ENCODE measurements around the gene TSPO2. TPM values are rescaled to one million over a fixed set of nuclear protein-coding genes. Genes with fewer than 3 reads are reported as not detected.
"Not testable (repeated sequence)": the region's sequence is repeated elsewhere in the genome, so short reads cannot be mapped to it uniquely, and the experiment has no call there.

Gene TSPO2
- total and polyA plus RNA-seq, 9 donors: not detected

- 92 to 94% (median 94%) methylated on average over 5 of the region's 5 CpGs for WGBS, 3 donors
These were observed 28.7 kb upstream of the TSPO2 start for GRCh38 chr6:41013466-41014153.

DNA sequence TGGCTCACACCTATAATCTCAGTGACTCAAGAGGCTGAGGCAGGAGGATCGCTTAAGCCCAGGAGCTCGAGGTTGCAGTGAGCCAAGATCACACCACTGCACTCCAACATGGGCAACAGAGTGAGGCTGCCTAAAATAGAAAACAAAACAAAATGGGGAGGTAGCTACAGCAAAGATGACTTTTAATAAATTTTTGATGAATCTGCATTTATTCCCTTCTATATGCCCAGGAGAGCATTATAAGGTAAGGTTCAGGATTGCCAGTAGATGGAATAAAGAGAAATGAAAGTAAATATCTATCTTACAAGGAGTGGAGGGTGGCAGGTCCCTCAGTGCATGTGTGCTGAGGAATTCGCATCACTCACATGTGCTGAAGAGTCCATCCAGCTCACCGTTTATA lies 27.5 kb upstream of the TSPO2 start:
- intact Hi-C loops (cut with DNase I): loop anchor here in 1 of 4 donors (5.0 kb wide), 1 partner anchor 43 kb away; no protein-coding TSS in a partner anchor
- Histone ChIP-seq H3K27ac (no peak overlapping the region), H3K9me3 (no peaks in the 10 kb centered on the region), H3K27me3 (no peaks in the 10 kb centered on the region), H3K36me3 (no peaks in the 10 kb centered on the region), H3K4me3 (no peak overlapping the region), H3K4me1 (ENCODE audit: insufficient read depth) (no peaks in the 10 kb centered on the region)
- no peak for DNase-seq
- TF ChIP-seq EP300 (IDR thresholded peaks at IDR 0.05): no peak
- no peak for TF ChIP-seq CTCF (IDR thresholded peaks at IDR 0.05)
- no peak for TF ChIP-seq POLR2A (IDR thresholded peaks at IDR 0.05)
- 90 to 91% (median 90%) methylated on average over 4 of the region's 4 CpGs for WGBS, 3 donors

More at GRCh38 chr6:41013466-41014153, 28.7 kb upstream of the TSPO2 start:
- no peak for TF ChIP-seq EP300 (IDR thresholded peaks at IDR 0.05)
- no peak for TF ChIP-seq CTCF (IDR thresholded peaks at IDR 0.05)
- no peak for TF ChIP-seq POLR2A (IDR thresholded peaks at IDR 0.05)
- no peak for DNase-seq
- intact Hi-C loops (cut with DNase I): loop anchor here in 1 of 4 donors (5.0 kb wide), 1 partner anchor 44 kb away; no protein-coding TSS in a partner anchor
- Histone ChIP-seq H3K4me1 (ENCODE audit: insufficient read depth) (no peaks in the 10 kb centered on the region), H3K27ac (no peak overlapping the region), H3K36me3 (no peaks in the 10 kb centered on the region), H3K27me3 (no peaks in the 10 kb centered on the region), H3K4me3 (no peak overlapping the region), H3K9me3 (no peaks in the 10 kb centered on the region)

- 95 to 97% (median 96%) methylated on average over 5 of the region's 5 CpGs for WGBS, 3 donors
- H3K27me3 ChIP-seq: not testable (repeated sequence)
These were observed 26.4 kb upstream of the TSPO2 start for GRCh38 chr6:41015860-41016259.

DNA sequence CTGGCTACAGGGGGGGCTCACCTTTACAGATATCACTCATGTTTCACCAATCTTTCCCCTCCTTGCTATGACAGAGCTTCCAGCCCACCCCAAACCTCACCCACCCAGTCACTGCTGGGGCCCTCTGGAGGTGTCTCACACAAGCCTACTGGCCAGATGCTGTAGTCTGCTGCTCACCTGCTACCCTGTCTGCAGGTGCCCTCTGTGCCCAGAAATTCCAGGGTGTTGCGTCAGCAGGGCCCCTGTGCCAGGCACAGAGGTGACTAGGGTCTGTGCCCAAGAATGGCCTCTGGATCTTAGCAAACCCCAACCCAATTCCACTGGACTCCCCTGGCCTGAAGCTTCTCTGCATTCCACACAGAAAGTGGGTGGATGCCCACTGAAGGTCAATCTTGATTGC lies 24.6 kb upstream of the TSPO2 start:
- no peaks in the 10 kb centered on the region for H3K4me1 ChIP-seq (ENCODE audit: insufficient read depth)
- DNase-seq: no peak
- H3K4me3 ChIP-seq: no peak overlapping the region
- H3K9me3 ChIP-seq: no peaks in the 10 kb centered on the region
- intact Hi-C loops (cut with DNase I): no loop called here
- no peak overlapping the region for H3K27ac ChIP-seq
- TF ChIP-seq CTCF (IDR thresholded peaks at IDR 0.05) (no peak), POLR2A (IDR thresholded peaks at IDR 0.05) (no peak), EP300 (IDR thresholded peaks at IDR 0.05) (no peak)
- H3K27me3 ChIP-seq: no peaks in the 10 kb centered on the region
- no peaks in the 10 kb centered on the region for H3K36me3 ChIP-seq
- 100% methylated on average over 1 of the region's 1 CpG for WGBS, 3 donors

More at GRCh38 chr6:41015860-41016259, 26.4 kb upstream of the TSPO2 start:
- intact Hi-C loops (cut with DNase I); H3K4me3 ChIP-seq; H3K9me3 ChIP-seq; DNase-seq; H3K27ac ChIP-seq; H3K36me3 ChIP-seq; H3K4me1 ChIP-seq (ENCODE audit: insufficient read depth): not testable (repeated sequence)

GRCh38 chr6:41021832-41022231 lies 20.4 kb upstream of the TSPO2 start:
- Histone ChIP-seq H3K27ac (no peak overlapping the region), H3K9me3 (no peaks in the 10 kb centered on the region), H3K4me3 (no peak overlapping the region), H3K4me1 (ENCODE audit: insufficient read depth) (no peaks in the 10 kb centered on the region), H3K36me3 (no peaks in the 10 kb centered on the region), H3K27me3 (no peaks in the 10 kb centered on the region)
- 60 to 72% (median 65%) methylated on average over 3 of the region's 3 CpGs for WGBS, 3 donors
- TF ChIP-seq POLR2A (IDR thresholded peaks at IDR 0.05) (no peak), CTCF (IDR thresholded peaks at IDR 0.05) (peak in 1 of 3 donors; percentile 6)
- peak; percentile 45 to 54 (median 48) for DNase-seq
- intact Hi-C loops (cut with DNase I): loop anchor here in 3 of 4 donors (10.0 kb wide), 3 partner anchors 127 to 1037 kb away; partner anchors contain the start of gene LRFN2 (in 1 of the 3)

Measured in ovary (tissue), 9 donors.